ENCODE measurements around the gene COL13A1.

The COL13A1 gene

DNA sequence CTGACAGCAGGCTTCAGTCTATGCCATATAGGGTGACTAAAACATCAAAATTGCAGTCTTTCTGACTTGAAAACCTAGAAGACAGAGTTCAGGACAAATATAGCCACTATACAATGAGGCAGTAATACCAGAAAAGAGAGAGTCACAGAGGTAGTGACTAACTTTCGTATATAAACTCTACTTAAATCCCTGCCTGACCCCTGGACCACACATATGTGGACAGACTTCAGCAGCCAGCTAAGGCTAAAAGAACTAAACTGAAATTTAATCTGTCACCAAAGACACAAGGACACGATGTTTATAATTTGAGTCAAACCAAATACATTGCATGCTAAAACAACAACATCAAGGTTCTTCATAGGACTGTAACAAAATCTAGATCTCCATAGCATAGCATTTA, 186.4 kb downstream of the COL13A1 start:
- DNase-seq (ENCODE audit: low read depth), result no peak
- TF ChIP-seq, protein P1, sequence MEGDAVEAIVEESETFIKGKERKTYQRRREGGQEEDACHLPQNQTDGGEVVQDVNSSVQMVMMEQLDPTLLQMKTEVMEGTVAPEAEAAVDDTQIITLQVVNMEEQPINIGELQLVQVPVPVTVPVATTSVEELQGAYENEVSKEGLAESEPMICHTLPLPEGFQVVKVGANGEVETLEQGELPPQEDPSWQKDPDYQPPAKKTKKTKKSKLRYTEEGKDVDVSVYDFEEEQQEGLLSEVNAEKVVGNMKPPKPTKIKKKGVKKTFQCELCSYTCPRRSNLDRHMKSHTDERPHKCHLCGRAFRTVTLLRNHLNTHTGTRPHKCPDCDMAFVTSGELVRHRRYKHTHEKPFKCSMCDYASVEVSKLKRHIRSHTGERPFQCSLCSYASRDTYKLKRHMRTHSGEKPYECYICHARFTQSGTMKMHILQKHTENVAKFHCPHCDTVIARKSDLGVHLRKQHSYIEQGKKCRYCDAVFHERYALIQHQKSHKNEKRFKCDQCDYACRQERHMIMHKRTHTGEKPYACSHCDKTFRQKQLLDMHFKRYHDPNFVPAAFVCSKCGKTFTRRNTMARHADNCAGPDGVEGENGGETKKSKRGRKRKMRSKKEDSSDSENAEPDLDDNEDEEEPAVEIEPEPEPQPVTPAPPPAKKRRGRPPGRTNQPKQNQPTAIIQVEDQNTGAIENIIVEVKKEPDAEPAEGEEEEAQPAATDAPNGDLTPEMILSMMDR (IDR thresholded peaks at IDR 0.05; ENCODE audit: low read depth, low read length, missing control alignments), result no peak
- no peak overlapping the region for H3K4me3 ChIP-seq (ENCODE audit: low read depth, low read length)

DNA sequence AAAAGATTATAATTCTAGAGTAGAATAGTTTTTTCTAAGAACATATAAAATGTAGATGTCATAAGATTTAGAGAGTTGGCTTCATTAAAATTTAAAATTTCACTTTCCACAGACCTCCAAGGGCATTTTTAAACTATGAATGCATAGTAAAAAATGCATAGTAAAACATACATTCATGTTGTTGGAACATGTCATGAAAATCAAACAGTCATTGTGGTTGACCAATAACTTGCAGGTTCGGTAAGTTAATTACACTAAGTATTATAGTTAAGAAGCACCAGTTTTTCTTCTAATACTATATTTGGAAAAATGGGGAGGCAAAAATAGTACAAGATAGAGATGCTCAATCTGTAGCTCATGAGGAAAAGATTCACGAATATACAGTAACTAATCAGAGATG, 189.4 kb downstream of the COL13A1 start:
- DNase-seq (ENCODE audit: low read depth), result no peak
- TF ChIP-seq, protein P1 (IDR thresholded peaks at IDR 0.05; ENCODE audit: low read depth, low read length, missing control alignments), result no peak
- H3K4me3 ChIP-seq (ENCODE audit: low read depth, low read length), result no peak overlapping the region

DNA sequence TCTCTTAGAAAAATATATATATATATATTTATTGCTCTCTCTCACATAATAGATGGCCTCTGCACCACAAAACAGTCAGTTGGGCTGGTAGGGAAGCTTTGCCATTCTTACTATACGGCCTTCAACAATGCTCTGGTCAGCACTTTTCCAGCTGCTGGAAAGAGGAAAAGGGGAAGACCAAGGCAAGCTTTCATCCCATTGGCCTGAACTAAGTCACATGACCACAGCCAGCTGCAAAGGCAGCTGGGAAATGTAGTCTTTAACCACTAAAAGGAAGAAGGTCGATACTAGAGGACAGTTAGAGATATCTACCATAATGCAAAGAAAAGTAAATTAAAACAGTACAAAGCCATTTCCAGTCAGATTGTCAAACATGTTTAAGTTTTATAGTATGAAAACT, 192.6 kb downstream of the COL13A1 start:
- H3K4me3 ChIP-seq (ENCODE audit: low read depth, low read length), result no peak overlapping the region
- no peak for DNase-seq (ENCODE audit: low read depth)
- TF ChIP-seq, protein P1 (IDR thresholded peaks at IDR 0.05; ENCODE audit: low read depth, low read length, missing control alignments), result no peak

DNA sequence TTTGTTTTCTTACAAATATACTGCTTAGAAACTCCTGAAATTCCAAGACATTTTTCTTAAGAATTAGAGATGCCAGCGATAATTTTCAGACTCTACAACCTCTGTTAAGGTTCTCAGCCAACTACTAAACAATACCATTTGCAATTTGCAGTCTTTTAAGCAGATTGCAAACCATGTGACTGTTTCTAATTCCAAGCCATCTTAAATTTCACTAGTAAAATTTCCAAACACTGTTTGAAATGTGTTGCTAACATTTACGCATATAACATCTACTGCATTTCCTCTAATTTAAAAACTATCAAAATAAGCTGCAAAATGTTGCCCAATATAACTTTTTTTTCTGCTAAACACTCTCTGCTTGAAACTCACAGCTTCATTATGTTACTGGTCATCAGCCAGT, 194.9 kb downstream of the COL13A1 start:
- TF ChIP-seq, protein P1 (IDR thresholded peaks at IDR 0.05; ENCODE audit: low read depth, low read length, missing control alignments), result no peak
- DNase-seq (ENCODE audit: low read depth), result no peak
- no peak overlapping the region for H3K4me3 ChIP-seq (ENCODE audit: low read depth, low read length)

DNA sequence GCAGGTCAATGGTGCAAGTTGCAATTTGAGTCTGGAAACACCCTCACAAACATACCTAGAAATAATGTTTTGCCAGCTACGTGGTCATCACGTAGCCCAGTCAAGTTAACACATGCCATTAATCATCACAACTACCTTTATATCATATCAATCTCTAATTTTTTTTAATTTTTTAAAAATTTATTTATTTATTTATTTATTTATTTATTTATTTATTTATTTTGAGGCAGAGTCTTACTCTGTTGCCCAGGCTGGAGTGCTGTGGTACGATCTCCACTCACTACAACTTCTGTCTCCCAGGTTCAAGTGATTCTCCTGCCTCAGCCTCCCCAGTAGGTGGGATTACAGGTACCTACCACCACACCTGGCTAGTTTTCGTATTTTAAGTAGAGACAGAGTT, 198.6 kb downstream of the COL13A1 start:
- no peak for DNase-seq (ENCODE audit: low read depth)
- no peak overlapping the region for H3K4me3 ChIP-seq (ENCODE audit: low read depth, low read length)
- TF ChIP-seq, protein P1 (IDR thresholded peaks at IDR 0.05; ENCODE audit: low read depth, low read length, missing control alignments), result no peak

DNA sequence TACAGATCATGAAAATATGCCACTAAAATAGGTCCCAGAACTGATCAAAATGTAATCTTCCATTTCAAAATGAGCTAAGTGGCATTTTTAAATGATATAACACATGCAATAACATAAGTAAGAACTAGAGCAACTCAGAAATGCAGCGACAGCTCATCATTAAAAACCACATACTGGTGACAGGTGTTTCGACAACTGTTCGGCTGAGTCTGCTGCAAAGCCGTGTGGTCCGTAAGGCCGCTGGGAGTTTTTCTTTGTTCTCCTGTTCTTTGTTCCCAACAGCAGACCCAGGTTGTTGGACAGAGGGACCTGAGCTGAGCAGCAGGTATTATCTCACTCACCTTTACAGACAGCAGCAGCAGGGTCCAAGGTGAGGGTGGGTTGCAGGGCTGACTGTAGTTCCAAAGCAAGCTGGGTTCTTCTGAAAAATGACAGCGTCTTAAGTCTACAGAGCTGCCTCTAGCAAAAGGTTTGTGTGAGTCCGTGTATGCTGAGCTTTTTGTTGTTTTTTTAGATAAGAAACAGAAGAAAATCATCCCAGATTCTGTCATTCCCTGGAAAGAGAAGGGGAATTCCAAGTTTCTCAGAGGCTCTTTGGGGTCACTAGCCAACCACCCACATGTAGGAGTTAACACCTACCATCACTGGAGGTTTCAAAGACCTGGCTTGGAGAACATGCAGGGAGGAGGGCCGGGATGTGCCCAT, 205.6 kb downstream of the COL13A1 start:
- no peak for DNase-seq (ENCODE audit: low read depth)
- TF ChIP-seq, protein P1 (IDR thresholded peaks at IDR 0.05; ENCODE audit: low read depth, low read length, missing control alignments), result no peak
- no peak overlapping the region for H3K4me3 ChIP-seq (ENCODE audit: low read depth, low read length)

Data from GM12864 (cell line).